Astrocyte of the spinal cord (primary cell): ENCODE measurements around the gene SMURF1.

Source experiments
- DNase-seq: peaks from one replicate; pipeline ENCODE4 v3.0.0; 2011; ENCODE audit warnings: low read depth, low spot score
- H3K4me3 ChIP-seq: 2 replicates; pipeline ENCODE4 v1.5.1; 2011; ENCODE audit warnings: low read depth, mild to moderate bottlenecking, low read length, moderate library complexity
- in situ Hi-C: cut with HindIII; loops from 2 replicates; pipeline ENCODE4 v1.10.0; 2017; ENCODE audit warnings: low sequenced_read_pairs
- TF ChIP-seq, protein P1 (sequence below): IDR thresholded peaks from 2 replicates; pipeline ENCODE4 v1.5.1; 2012; ENCODE audit warnings: low read depth, mild to moderate bottlenecking, low read length, inconsistent platforms

SMURF1 gene

DNA sequence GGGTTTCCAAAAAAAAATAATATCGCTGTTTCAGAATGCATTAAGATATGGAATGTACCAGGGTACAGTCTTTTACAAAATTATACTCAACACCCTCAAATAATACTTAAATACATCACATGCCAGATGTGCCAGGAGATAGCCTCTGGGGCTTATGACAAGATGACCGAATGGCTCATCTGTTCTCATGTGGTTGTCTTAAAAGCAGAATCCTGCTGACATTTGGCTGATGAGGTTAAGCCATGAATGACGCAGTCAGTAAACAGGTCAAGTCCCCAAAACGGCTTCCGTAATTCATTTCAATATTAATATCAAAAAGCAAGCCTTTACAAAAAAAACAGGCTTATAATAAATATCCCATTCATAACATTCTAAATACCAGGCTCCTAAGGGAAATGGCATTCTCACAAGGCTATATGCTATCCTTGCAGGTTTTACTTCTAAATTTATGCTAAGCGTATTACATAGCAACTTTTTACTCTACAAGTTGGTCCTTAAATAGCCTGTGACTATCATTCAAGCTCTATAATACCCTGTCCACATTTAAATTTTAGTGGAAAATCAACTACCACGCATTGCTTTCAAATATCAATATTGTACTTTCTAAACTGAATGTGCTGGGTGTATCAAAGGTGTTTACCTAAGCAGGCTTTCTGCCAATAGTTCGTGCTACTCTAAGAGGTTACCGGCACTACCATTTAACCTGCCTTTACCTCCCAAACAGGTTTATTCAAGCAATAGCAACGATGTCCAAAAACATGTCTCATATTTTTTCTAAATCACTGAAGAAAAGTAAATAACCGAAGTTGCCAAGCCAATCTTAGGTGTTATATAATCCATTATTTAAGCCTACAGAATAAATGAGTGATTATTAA lies 15.6 kb downstream of the SMURF1 start:
- DNase-seq = no peak
- no peak overlapping the region for H3K4me3 ChIP-seq
- TF ChIP-seq, protein P1, sequence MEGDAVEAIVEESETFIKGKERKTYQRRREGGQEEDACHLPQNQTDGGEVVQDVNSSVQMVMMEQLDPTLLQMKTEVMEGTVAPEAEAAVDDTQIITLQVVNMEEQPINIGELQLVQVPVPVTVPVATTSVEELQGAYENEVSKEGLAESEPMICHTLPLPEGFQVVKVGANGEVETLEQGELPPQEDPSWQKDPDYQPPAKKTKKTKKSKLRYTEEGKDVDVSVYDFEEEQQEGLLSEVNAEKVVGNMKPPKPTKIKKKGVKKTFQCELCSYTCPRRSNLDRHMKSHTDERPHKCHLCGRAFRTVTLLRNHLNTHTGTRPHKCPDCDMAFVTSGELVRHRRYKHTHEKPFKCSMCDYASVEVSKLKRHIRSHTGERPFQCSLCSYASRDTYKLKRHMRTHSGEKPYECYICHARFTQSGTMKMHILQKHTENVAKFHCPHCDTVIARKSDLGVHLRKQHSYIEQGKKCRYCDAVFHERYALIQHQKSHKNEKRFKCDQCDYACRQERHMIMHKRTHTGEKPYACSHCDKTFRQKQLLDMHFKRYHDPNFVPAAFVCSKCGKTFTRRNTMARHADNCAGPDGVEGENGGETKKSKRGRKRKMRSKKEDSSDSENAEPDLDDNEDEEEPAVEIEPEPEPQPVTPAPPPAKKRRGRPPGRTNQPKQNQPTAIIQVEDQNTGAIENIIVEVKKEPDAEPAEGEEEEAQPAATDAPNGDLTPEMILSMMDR = no peak
- in situ Hi-C loops = no loop called here

DNA sequence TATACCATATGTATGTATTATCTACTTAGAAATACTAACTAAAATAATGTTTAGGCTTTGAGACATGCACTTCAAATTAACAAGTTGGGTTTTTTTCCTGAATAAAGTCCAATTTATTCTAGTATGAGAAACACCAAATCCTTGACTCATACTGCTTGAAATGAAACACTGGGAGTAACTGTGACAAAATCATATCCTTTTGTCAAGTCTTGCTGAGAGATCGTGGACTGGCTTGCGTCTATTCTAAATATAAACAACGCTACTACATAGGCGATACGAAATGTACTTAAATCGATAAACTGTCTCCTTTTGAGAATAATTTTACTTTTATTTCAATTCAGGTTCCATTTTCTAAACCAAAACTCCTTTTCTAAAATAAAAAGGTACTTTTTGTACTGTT lies 16.3 kb downstream of the SMURF1 start:
- in situ Hi-C loops = no loop called here
- DNase-seq = no peak
- TF ChIP-seq, protein P1 = no peak
- H3K4me3 ChIP-seq = no peak overlapping the region

DNA sequence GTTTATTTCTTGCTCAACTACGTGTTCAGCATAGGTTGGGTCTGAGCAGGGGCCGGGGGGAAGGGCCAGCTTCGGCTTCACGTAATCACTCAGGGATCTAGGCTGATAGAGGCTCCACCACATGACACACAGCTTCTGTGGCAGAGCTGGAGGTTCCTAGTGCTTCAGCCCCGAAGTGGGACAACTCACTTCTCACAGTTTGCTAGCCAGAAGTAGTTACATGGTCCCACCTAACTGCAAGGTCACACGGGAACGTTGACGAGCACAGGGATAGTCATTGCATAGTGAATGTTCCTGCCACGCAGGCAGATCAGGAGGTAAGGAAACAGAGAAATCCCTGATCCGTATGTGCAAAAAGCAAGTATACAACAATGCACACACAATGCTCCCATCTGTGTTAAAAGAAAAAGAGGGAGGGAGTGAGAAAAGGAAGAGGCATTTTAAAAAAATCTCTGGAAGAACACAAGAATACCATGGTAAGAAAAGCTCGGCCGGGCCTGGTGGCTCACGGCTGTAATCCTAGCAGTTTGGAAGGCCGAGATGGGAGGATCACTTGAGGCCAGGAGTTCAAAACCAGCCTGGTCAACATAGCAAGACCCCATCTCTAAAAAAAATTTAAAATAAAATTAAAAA lies 16.9 kb downstream of the SMURF1 start:
- DNase-seq = no peak
- no peak overlapping the region for H3K4me3 ChIP-seq
- in situ Hi-C loops = no loop called here
- TF ChIP-seq, protein P1 = no peak

DNA sequence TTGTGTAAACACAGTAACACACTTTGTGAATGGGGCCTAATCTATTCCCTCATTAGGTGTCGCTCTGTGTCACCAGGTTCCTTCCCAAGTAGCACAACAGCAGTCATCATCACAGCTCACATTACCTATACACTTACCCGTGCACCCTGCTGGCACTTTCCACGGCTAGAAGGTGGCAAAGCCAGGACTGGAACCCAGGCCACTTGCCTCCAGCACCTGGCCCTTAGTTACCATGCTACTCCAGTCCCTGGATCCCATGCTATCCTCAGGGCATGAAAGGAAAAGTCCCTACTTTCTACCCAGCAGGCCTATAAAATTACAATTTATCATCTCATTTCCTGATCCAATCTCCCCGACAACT lies 18.4 kb downstream of the SMURF1 start:
- H3K4me3 ChIP-seq = no peak overlapping the region
- DNase-seq = no peak
- TF ChIP-seq, protein P1 = no peak
- in situ Hi-C loops = no loop called here

DNA sequence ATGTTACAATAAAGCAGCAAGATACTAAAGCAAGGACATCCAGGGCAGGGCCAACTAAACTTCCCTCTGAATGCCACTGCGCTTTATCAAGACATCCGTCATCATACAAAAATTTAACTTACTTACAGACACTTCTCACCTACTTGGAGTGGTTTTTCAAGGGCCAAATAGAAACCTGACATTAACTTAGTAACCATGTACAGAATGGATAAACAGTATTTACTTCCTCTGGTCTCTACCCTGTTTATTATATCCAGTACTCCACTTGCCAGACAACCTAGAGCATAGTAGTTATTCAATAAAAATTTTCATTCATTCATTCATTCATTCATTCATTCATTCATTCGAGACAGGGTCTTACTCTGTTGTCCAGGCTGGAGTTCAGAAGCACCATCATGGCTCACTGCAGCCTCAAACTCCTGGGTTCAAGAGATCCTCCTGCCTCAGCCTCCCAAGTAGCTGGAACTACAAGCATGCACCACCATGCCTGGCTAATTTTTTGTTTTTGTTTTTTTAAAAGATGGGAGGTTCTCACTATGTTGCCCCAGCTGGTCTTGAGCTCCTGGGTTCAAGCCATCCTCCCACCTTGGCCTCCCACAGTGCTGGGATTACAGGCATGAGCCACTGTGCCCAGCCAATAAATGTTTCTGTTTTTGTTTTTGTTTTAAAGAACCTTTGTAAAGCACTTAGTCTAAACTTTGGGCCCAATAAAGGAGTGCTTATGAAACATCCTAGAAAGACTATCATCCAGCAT lies 19.0 kb downstream of the SMURF1 start:
- TF ChIP-seq, protein P1 = no peak
- DNase-seq = no peak
- in situ Hi-C loops = no loop called here
- H3K4me3 ChIP-seq = no peak overlapping the region

DNA sequence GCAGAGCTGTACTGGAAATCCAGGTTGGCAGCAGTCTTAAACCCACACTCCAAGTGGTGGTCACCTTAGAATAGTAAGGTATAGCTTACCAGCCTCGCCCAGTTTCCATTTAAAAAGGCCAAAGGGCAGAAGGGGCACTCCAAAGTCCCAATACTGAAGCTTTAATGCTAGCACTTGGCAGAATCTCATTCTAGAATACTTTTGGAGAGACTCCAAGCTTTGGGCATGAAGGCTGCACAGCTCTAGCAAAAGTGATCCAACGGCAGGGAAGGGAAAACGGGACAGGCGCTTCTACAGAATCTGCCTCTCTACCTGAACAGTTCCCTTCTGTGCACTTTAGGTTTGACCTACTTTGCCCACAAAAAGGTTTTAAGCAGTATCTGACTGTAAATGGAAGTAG lies 19.7 kb downstream of the SMURF1 start:
- TF ChIP-seq, protein P1 = no peak
- H3K4me3 ChIP-seq = no peak overlapping the region
- no peak for DNase-seq
- in situ Hi-C loops = no loop called here
